Measurements from ENCODE around the gene PLA2G4C.
"Not testable (repeated sequence)": the region's sequence is repeated elsewhere in the genome, so short reads cannot be mapped to it uniquely, and the experiment has no call there.

Gene PLA2G4C

DNA sequence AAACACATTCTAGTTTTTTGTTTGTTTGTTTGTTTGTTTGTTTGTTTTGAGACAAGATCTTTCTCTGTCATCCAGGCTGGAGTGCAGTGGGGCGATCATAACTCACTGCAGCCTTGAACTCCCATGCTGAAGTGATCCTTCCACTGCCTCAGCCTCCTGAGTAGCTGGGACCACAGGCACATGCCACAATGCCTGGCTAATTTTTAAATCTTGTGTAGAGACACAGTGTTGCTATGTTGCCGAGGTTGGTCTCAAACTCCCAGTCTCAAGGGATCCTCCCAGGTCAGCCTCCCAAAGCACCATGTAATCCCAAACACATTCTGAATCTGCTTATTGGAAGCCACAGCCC, 15.8 kb downstream of the PLA2G4C start:
- TF ChIP-seq, protein P1, sequence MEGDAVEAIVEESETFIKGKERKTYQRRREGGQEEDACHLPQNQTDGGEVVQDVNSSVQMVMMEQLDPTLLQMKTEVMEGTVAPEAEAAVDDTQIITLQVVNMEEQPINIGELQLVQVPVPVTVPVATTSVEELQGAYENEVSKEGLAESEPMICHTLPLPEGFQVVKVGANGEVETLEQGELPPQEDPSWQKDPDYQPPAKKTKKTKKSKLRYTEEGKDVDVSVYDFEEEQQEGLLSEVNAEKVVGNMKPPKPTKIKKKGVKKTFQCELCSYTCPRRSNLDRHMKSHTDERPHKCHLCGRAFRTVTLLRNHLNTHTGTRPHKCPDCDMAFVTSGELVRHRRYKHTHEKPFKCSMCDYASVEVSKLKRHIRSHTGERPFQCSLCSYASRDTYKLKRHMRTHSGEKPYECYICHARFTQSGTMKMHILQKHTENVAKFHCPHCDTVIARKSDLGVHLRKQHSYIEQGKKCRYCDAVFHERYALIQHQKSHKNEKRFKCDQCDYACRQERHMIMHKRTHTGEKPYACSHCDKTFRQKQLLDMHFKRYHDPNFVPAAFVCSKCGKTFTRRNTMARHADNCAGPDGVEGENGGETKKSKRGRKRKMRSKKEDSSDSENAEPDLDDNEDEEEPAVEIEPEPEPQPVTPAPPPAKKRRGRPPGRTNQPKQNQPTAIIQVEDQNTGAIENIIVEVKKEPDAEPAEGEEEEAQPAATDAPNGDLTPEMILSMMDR (IDR thresholded peaks at IDR 0.05), result no peak
- no peak overlapping the region for H3K27ac ChIP-seq
- H3K4me3 ChIP-seq, result no peak overlapping the region
- no peak for DNase-seq (ENCODE audit: low spot score)

DNA sequence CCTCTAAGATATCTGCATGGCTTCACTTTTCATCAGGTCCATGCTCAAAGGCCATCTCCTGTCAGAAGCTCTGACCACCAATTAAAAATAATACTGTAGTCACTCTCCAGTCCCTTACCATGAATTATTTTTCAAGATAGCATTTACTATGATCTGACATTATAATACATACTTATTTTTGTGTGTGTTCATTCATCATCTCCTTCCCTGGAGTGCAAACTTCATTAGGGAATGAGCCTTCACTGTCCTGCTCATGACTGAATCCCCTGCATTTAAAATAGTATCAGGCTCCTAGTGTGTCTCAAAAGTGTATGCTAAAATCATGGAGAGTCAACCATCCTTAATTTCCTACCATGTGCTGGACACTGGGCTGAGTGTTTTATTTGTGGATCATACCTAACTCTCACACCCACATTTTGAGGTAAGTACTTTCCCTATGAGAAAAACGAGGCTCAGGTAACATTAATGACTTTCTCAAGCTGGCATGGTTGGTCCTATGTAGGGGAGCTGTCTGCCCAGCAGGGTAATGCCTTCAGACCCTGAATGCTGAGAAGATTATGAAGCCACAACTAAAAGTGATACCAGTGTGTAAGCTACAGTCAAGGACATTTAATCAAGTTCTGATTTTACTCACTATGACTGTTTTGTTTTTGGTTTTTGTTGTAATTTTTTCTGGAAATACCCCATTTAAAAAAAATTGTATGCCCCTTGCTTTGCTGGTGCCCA, 16.3 kb downstream of the PLA2G4C start:
- H3K4me3 ChIP-seq, result no peak overlapping the region
- no peak overlapping the region for H3K27ac ChIP-seq
- no peak for DNase-seq (ENCODE audit: low spot score)
- TF ChIP-seq, protein P1 (IDR thresholded peaks at IDR 0.05), result no peak

DNA sequence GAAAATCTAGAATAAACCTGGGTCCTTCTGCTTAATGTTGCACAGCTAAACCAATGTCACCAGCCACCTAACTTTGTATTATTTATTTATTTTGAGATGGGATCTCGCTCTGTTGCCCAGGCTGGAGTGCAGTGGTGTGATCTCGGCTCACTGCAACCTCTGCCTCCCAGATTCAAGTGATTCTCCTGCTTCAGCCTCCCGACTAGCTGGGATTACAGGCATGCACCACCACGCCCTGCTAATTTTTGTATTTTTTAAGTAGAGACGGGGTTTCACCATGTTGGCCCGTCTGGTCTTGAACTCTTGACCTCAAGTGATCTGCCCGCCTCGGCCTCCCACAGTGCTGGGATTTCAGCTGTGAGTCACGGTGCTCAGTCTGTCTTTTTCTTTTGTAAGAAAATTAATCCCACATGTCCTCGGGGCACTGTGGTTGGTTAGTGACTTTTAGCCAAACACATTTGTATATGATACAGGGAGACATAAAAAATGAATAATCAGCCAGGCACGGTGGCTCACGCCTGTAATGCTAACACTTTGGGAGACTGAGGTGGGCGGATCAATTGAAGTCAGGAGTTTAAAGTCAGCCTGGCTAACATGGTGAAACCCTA, 19.4 kb downstream of the PLA2G4C start:
- not testable (repeated sequence) for H3K27ac ChIP-seq; DNase-seq (ENCODE audit: low spot score); H3K4me3 ChIP-seq

DNA sequence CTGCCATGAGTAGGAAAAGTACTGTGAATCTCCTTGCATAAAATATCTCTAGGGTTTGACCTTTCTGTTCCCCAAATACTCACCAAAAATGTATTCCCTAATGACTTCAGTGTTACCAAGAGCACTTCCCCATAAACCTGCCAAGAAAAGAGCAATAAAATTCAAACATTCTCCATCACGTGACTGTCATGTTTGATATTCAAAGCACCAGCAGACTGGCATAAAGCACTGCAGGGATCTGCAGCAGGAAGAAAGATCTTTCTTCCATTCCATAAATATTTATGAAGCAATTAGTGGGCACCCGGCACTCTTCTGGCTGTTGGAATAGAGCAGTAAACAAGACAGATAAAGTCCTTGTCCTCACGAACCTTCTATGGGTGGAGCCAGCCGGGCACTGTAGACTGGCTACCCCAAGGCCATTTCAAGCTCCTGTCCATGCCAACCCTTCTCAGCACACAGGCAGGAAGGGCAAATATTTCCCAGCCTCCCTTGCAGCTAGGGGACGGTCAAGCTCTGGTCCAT, 20.3 kb downstream of the PLA2G4C start:
- no peak for DNase-seq (ENCODE audit: low spot score)
- H3K27ac ChIP-seq, result no peak overlapping the region
- TF ChIP-seq, protein P1 (IDR thresholded peaks at IDR 0.05), result no peak

DNA sequence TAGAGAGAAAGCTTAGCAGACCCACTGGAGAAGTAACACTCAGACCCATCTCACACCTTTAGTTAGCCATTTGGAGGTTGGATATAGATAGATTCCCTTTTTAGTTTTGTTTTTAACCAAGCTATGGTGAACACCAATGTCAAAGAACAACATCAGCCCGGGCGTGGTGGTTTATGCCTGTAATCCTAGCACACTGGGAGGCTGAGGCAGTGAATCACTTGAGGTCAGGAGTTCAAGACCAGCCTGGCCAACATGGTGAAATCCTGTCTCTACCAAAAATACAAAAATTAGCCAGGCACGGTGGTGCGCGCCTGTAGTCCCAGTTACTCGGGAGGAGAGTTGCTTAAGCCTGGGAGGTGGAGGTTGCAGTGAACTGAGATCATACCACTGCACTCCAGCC, 21.6 kb downstream of the PLA2G4C start:
- DNase-seq (ENCODE audit: low spot score), result not testable (repeated sequence)

More for the DNA sequence above, 20.3 kb downstream of the PLA2G4C start:
- H3K4me3 ChIP-seq, result no peak overlapping the region

DNA sequence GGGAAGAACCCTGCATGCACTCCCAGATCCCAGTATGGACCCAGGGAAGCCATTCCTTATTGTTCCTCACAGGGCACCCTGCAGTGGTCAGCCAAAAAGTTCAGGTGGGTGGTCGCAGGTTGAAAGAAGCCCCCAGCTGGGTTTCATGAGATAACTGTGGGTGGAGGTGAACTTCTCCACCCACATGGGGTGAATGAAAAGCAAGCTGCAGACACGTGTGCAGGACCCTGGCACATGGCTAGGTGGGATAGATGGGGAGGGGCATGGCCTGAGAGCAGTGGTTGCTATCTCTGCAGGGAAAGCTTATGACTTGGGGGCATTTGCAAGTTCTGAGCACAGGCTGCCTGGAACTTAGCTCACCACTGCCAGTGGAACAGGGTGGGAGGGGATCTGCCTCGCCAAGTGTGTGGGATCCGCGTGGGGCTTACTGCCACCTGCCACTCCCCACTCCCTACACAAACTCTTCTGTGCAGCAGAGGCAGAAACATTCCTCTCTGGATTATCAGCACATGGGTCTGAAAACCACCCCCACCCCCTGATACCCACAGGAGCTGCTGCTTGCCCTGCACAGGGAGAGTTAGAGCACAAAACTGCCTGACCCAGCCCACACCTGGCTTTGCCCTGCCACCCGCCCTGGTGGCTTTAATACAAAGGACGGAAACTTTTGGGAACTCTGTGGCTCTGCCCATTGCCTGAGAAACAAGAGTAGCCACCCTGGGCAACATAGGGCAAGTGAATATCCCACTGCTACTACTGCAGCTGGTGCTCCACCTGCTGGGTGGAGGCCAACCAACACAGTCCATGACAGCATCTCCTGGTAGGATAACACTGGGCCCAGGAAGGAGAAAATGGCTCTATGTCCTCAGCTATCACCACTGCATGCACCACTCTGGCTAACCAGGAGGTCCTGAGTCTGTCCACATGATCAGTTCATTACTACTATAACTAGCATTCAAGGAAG, 24.4 kb downstream of the PLA2G4C start:
- no peak for DNase-seq (ENCODE audit: low spot score)
- Histone ChIP-seq H3K27ac (no peak overlapping the region), H3K4me3 (no peak overlapping the region)
- TF ChIP-seq, protein P1 (IDR thresholded peaks at IDR 0.05), result no peak

More for the DNA sequence above, 21.6 kb downstream of the PLA2G4C start:
- not testable (repeated sequence) for H3K27ac ChIP-seq, H3K4me3 ChIP-seq

DNA sequence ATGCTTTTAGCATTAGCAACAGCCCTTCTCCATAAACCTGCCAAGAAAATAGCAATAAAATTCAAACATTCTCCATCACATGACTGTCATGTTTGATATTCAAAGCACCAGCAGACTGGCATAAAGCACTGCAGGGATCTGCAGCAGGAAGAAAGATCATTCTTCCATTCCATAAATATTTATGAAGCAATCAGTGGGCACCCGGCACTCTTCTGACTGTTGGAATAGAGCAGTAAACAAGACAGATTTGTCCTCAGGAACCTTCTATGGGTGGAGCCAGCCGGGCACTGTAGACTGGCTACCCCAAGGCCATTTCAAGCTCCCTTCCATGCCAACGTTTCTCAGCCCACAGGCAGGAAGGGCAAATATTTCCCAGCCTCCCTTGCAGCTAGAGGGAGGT, 25.5 kb downstream of the PLA2G4C start:
- TF ChIP-seq, protein P1 (IDR thresholded peaks at IDR 0.05), result no peak
- no peak overlapping the region for H3K27ac ChIP-seq
- H3K4me3 ChIP-seq, result no peak overlapping the region
- no peak for DNase-seq (ENCODE audit: low spot score)

Measured in coronary artery (tissue), 2 donors.